A172 (cell line): ENCODE data around the gene CPTP. TPM values are rescaled to one million over a fixed set of nuclear protein-coding genes. Genes with fewer than 3 reads are reported as not detected.

Source experiments
- DNase-seq: peaks from one replicate; pipeline ENCODE4 v3.0.0-alpha.2; 2015; ENCODE audit warnings: low spot score
- total RNA-seq: library from RNA; depleted of rRNA; stranded (reverse); fragments of >200 nt; shearing (Covaris generic); gene quantifications from 2 replicates; pipeline ENCODE4 v1.2.3, GENCODE V29; 2014

Gene CPTP
- total RNA-seq, 1 experiment from 2014 or later: 19.5 TPM

GRCh38 chr1:1319646-1319941 is 5.0 kb upstream of the CPTP start:
- no peak for DNase-seq

GRCh38 chr1:1320666-1321448 is 3.7 kb upstream of the CPTP start:
- no peak for DNase-seq

- DNase-seq: no peak
Observed at GRCh38 chr1:1321477-1321876, 3.1 kb upstream of the CPTP start.

GRCh38 chr1:1322418-1322817 is 2.2 kb upstream of the CPTP start:
- no peak for DNase-seq

- DNase-seq: no peak
Observed at GRCh38 chr1:1322952-1323351, 1.6 kb upstream of the CPTP start.

GRCh38 chr1:1324084-1324523 is 498 bp upstream of the CPTP start:
- no peak for DNase-seq

- no peak for DNase-seq
Observed at GRCh38 chr1:1325288-1326074, 879 bp downstream of the CPTP start.

- DNase-seq: no peak
Observed at GRCh38 chr1:1326075-1326605, 1.5 kb downstream of the CPTP start.

GRCh38 chr1:1327291-1327690 is 2.7 kb downstream of the CPTP start:
- no peak for DNase-seq

GRCh38 chr1:1328254-1328653 is 3.7 kb downstream of the CPTP start:
- no peak for DNase-seq

- DNase-seq: no peak
Observed at GRCh38 chr1:1329304-1330210, 5.0 kb downstream of the CPTP start.

GRCh38 chr1:1330366-1331067 is 5.9 kb downstream of the CPTP start:
- no peak for DNase-seq

GRCh38 chr1:1331068-1331965 is 6.7 kb downstream of the CPTP start, which contains the start of gene TAS1R3:
Gene TAS1R3 (plus strand): TSS chr1:1331280. CDS start chr1:1331346, 66 bp downstream.
- no peak for DNase-seq

GRCh38 chr1:1332031-1332755 is 7.6 kb downstream of the CPTP start:
- DNase-seq: no peak

GRCh38 chr1:1332774-1333480 is 8.3 kb downstream of the CPTP start:
- DNase-seq: no peak

GRCh38 chr1:1333551-1334241 is 9.1 kb downstream of the CPTP start:
- no peak for DNase-seq

GRCh38 chr1:1334835-1335234 is 10.2 kb downstream of the CPTP start:
- DNase-seq: no peak

- no peak for DNase-seq
Observed at GRCh38 chr1:1335283-1335682, 10.7 kb downstream of the CPTP start.
